DND-41 (cell line): ENCODE measurements around the gene CXCR5.

ENCODE experiments used
- CTCF ChIP-seq: IDR thresholded peaks from 2 replicates; pipeline ENCODE4 v1.5.1; 2012; ENCODE audit warnings: borderline replicate concordance, low read length, moderate library complexity, mild to moderate bottlenecking; ENCODE audit not compliant: poor library complexity, severe bottlenecking; ENCODE audit errors: extremely low read depth
- EZH2 ChIP-seq: IDR thresholded peaks from 3 replicates; pipeline ENCODE4 v1.6.1; 2012; ENCODE audit warnings: borderline replicate concordance, low read depth, mild to moderate bottlenecking, moderate library complexity, low read length, inconsistent platforms; ENCODE audit not compliant: severe bottlenecking

GRCh38 chr11:118873804-118874203 lies 9.9 kb upstream of the CXCR5 start:
- TF ChIP-seq CTCF (no peak), EZH2 (no peak)
